ENCODE results near the gene PSAPL1. TPM values are rescaled to one million over a fixed set of nuclear protein-coding genes. Genes with fewer than 3 reads are reported as not detected.

The PSAPL1 gene
- total RNA-seq, result not detected

DNA sequence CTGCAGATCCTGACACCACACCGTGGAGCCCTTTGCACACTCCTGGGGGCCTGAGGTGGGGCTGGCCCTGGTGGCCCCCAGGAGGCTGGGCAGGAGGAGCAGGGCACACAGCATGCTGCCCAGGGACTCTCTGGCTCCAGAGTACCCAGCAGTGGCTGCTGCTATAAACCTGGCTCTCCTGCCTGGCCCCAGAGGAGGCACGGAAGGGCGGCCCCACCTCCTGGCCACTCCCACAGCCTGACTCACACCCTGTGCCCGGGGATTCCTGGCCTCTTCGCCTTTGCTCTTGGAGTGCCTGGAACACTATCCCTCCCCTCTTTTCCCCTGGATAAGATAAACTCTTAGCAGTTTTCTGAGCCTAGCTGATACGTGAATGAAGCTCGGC lies at the start of gene PSAPL1:
Gene PSAPL1, minus strand, starts transcription at position 165 of the 385 bp plus-strand sequence. Its CDS starts 51 bp downstream, at position 114.
- Mint-ChIP-seq H3K36me3 (ENCODE audit: low read depth) (no peaks in the 10 kb centered on the region), H3K4me3 (no peak within 1 kb of the TSS), H3K9me3 (no peaks in the 10 kb centered on the region), H3K27me3 (no peaks in the 10 kb centered on the region), H3K4me1 (no peaks in the 10 kb centered on the region), H3K27ac (no peak within 1 kb of the TSS)
- ChIA-PET CTCF (no interaction called here), POLR2A (no interaction called here)
- no peak for DNase-seq

GRCh38 chr4:7481227-7481626 lies 46.5 kb upstream of the PSAPL1 start:
- CTCF ChIA-PET, result no interaction called here
- Mint-ChIP-seq H3K4me3 (no peak overlapping the region), H3K27me3 (no peaks in the 10 kb centered on the region), H3K27ac (no peak overlapping the region), H3K4me1 (no peaks in the 10 kb centered on the region), H3K36me3 (ENCODE audit: low read depth) (no peaks in the 10 kb centered on the region), H3K9me3 (no peaks in the 10 kb centered on the region)
- POLR2A ChIA-PET, result no interaction called here
- DNase-seq, result no peak

GRCh38 chr4:7480423-7480822 lies 45.7 kb upstream of the PSAPL1 start:
- no peaks in the 10 kb centered on the region for H3K9me3 Mint-ChIP-seq
- H3K4me1 Mint-ChIP-seq, result no peaks in the 10 kb centered on the region
- H3K36me3 Mint-ChIP-seq (ENCODE audit: low read depth), result no peaks in the 10 kb centered on the region
- H3K4me3 Mint-ChIP-seq, result no peak overlapping the region
- H3K27ac Mint-ChIP-seq, result no peak overlapping the region
- DNase-seq, result no peak
- ChIA-PET CTCF (no interaction called here), POLR2A (no interaction called here)
- H3K27me3 Mint-ChIP-seq, result no peaks in the 10 kb centered on the region

GRCh38 chr4:7478665-7479064 lies 43.9 kb upstream of the PSAPL1 start:
- no peaks in the 10 kb centered on the region for H3K4me1 Mint-ChIP-seq
- no peaks in the 10 kb centered on the region for H3K27me3 Mint-ChIP-seq
- POLR2A ChIA-PET, result no interaction called here
- no peak overlapping the region for H3K4me3 Mint-ChIP-seq
- CTCF ChIA-PET, result no interaction called here
- DNase-seq, result no peak
- H3K9me3 Mint-ChIP-seq, result no peaks in the 10 kb centered on the region
- no peak overlapping the region for H3K27ac Mint-ChIP-seq
- H3K36me3 Mint-ChIP-seq (ENCODE audit: low read depth), result no peaks in the 10 kb centered on the region

DNA sequence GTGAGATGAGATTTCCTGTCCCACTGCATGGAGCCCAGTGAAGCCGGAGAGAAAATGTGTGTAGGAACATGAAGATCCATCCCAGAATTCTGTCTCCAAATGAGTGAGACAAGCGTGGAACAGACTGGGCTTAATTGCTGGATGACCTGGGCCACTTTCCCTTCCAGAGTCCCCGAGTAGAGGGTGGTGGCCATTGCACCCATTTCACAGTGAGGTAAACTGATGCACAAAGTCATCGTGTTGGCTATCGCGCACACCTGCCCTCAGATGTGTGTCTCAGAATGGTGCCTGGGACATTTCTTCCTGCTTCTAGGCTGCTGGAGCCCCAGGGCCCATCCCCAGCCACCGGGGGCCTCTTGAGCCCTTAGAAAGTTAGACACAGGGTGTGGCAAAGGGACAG lies 43.0 kb upstream of the PSAPL1 start:
- Mint-ChIP-seq H3K9me3 (no peaks in the 10 kb centered on the region), H3K27ac (no peak overlapping the region), H3K4me1 (no peaks in the 10 kb centered on the region), H3K4me3 (no peak overlapping the region), H3K36me3 (ENCODE audit: low read depth) (no peaks in the 10 kb centered on the region), H3K27me3 (no peaks in the 10 kb centered on the region)
- no peak for DNase-seq
- ChIA-PET CTCF (no interaction called here), POLR2A (no interaction called here)

GRCh38 chr4:7476820-7477219 lies 42.1 kb upstream of the PSAPL1 start:
- ChIA-PET POLR2A (no interaction called here), CTCF (no interaction called here)
- Mint-ChIP-seq H3K9me3 (no peaks in the 10 kb centered on the region), H3K4me1 (no peaks in the 10 kb centered on the region), H3K27ac (no peak overlapping the region), H3K4me3 (no peak overlapping the region), H3K36me3 (ENCODE audit: low read depth) (no peaks in the 10 kb centered on the region), H3K27me3 (peaks cover 4% of the 10 kb centered on the region)
- no peak for DNase-seq

- ChIA-PET POLR2A (no interaction called here), CTCF (no interaction called here)
- no peaks in the 10 kb centered on the region for H3K4me1 Mint-ChIP-seq
- H3K27ac Mint-ChIP-seq, result no peak overlapping the region
- H3K36me3 Mint-ChIP-seq (ENCODE audit: low read depth), result no peaks in the 10 kb centered on the region
- peaks cover 4% of the 10 kb centered on the region for H3K27me3 Mint-ChIP-seq
- H3K9me3 Mint-ChIP-seq, result no peaks in the 10 kb centered on the region
- H3K4me3 Mint-ChIP-seq, result no peak overlapping the region
- no peak for DNase-seq
Observed at GRCh38 chr4:7475207-7475606, 40.5 kb upstream of the PSAPL1 start.

GRCh38 chr4:7474320-7474719 lies 39.6 kb upstream of the PSAPL1 start:
- DNase-seq, result no peak
- Mint-ChIP-seq H3K9me3 (no peaks in the 10 kb centered on the region), H3K4me3 (no peak overlapping the region), H3K27me3 (peaks cover 4% of the 10 kb centered on the region), H3K4me1 (no peaks in the 10 kb centered on the region), H3K27ac (no peak overlapping the region), H3K36me3 (ENCODE audit: low read depth) (no peaks in the 10 kb centered on the region)
- ChIA-PET POLR2A (no interaction called here), CTCF (no interaction called here)

- CTCF ChIA-PET, result no interaction called here
- H3K4me1 Mint-ChIP-seq, result no peaks in the 10 kb centered on the region
- POLR2A ChIA-PET, result no interaction called here
- H3K9me3 Mint-ChIP-seq, result no peaks in the 10 kb centered on the region
- H3K4me3 Mint-ChIP-seq, result no peak overlapping the region
- no peak for DNase-seq
- peaks cover 6% of the 10 kb centered on the region for H3K27me3 Mint-ChIP-seq
- no peak overlapping the region for H3K27ac Mint-ChIP-seq
- H3K36me3 Mint-ChIP-seq (ENCODE audit: low read depth), result no peaks in the 10 kb centered on the region
Observed at GRCh38 chr4:7473081-7473480, 38.4 kb upstream of the PSAPL1 start.

GRCh38 chr4:7472442-7473013 lies 37.8 kb upstream of the PSAPL1 start:
- H3K36me3 Mint-ChIP-seq (ENCODE audit: low read depth), result no peaks in the 10 kb centered on the region
- no peaks in the 10 kb centered on the region for H3K4me1 Mint-ChIP-seq
- H3K9me3 Mint-ChIP-seq, result no peaks in the 10 kb centered on the region
- CTCF ChIA-PET, result no interaction called here
- H3K27me3 Mint-ChIP-seq, result peaks cover 6% of the 10 kb centered on the region
- DNase-seq, result no peak
- POLR2A ChIA-PET, result no interaction called here
- H3K4me3 Mint-ChIP-seq, result no peak overlapping the region
- H3K27ac Mint-ChIP-seq, result no peak overlapping the region

DNA sequence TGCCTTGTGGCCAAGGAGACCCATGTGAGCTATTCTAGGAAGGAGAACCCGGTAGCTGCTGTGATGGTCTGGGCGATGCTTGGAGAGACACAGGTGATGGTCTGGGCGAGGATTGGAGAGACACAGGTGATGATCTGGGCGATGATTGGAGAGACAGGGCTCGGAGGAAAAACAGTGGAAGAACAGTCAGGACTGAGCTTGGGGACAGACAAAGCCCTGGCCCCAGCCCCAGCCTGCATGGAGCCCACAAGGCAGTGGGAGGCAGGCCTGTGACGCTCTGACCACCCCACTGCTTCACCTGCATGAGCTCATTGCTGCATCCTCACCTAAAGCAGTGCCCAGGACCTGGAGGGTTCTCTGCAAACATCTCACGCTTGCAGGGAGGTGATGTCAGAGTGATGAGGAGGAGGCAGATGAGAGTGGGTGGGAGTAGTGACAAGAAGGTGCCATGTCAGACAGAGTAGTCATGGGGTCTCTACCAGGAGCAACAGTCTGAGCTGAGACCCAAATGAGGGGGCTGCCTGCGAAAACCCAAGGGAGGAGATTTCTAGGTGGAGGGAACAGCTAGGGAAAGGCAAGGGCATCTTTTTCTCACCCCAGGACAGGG lies 35.9 kb upstream of the PSAPL1 start:
- POLR2A ChIA-PET, result no interaction called here
- CTCF ChIA-PET, result no interaction called here
- no peaks in the 10 kb centered on the region for H3K9me3 Mint-ChIP-seq
- H3K4me3 Mint-ChIP-seq, result no peak overlapping the region
- no peaks in the 10 kb centered on the region for H3K36me3 Mint-ChIP-seq (ENCODE audit: low read depth)
- H3K27ac Mint-ChIP-seq, result no peak overlapping the region
- DNase-seq, result no peak
- no peaks in the 10 kb centered on the region for H3K4me1 Mint-ChIP-seq
- peaks cover 6% of the 10 kb centered on the region for H3K27me3 Mint-ChIP-seq

GRCh38 chr4:7470111-7470510 lies 35.4 kb upstream of the PSAPL1 start:
- H3K9me3 Mint-ChIP-seq, result no peaks in the 10 kb centered on the region
- H3K4me3 Mint-ChIP-seq, result no peak overlapping the region
- H3K27ac Mint-ChIP-seq, result no peak overlapping the region
- no peaks in the 10 kb centered on the region for H3K36me3 Mint-ChIP-seq (ENCODE audit: low read depth)
- H3K4me1 Mint-ChIP-seq, result no peaks in the 10 kb centered on the region
- DNase-seq, result no peak
- ChIA-PET CTCF (no interaction called here), POLR2A (no interaction called here)
- peaks cover 6% of the 10 kb centered on the region for H3K27me3 Mint-ChIP-seq

GRCh38 chr4:7469023-7469422 lies 34.3 kb upstream of the PSAPL1 start:
- Mint-ChIP-seq H3K27me3 (peaks cover 6% of the 10 kb centered on the region), H3K36me3 (ENCODE audit: low read depth) (no peaks in the 10 kb centered on the region), H3K9me3 (no peaks in the 10 kb centered on the region), H3K27ac (no peak overlapping the region), H3K4me1 (no peaks in the 10 kb centered on the region), H3K4me3 (no peak overlapping the region)
- ChIA-PET CTCF (no interaction called here), POLR2A (no interaction called here)
- no peak for DNase-seq

DNA sequence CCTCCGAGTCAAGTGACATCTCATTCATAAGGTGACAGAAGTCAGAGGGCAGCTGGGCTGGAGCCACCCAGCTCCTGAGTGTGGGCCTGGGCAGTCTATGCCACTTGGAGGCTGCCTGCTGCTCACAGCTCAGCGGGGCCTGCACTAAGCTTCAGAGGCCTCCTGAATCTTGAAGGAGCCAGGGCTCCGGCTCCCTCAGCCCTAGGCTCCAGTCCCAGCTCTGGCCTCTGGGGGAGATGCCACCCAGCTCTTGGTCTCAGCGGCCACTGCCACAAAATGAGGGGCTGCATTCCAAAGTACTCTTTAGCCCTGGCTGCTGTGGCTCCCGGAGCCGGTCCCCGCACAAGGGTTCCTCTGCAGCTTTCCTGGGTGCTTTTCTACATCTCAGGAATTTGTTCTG lies 32.7 kb upstream of the PSAPL1 start:
- no peak overlapping the region for H3K4me3 Mint-ChIP-seq
- POLR2A ChIA-PET, result no interaction called here
- no peaks in the 10 kb centered on the region for H3K36me3 Mint-ChIP-seq (ENCODE audit: low read depth)
- H3K4me1 Mint-ChIP-seq, result no peaks in the 10 kb centered on the region
- peaks cover 6% of the 10 kb centered on the region for H3K27me3 Mint-ChIP-seq
- CTCF ChIA-PET, result no interaction called here
- no peak overlapping the region for H3K27ac Mint-ChIP-seq
- no peaks in the 10 kb centered on the region for H3K9me3 Mint-ChIP-seq
- DNase-seq, result no peak

- Mint-ChIP-seq H3K9me3 (no peaks in the 10 kb centered on the region), H3K36me3 (ENCODE audit: low read depth) (no peaks in the 10 kb centered on the region), H3K4me1 (no peaks in the 10 kb centered on the region), H3K27ac (no peak overlapping the region), H3K4me3 (no peak overlapping the region), H3K27me3 (peaks cover 3% of the 10 kb centered on the region)
- ChIA-PET CTCF (no interaction called here), POLR2A (no interaction called here)
- no peak for DNase-seq
Observed at GRCh38 chr4:7466904-7467303, 32.2 kb upstream of the PSAPL1 start.
